NT2/D1 (cell line): ENCODE results near the gene TRNT1.

Experiments
- SUZ12 ChIP-seq: IDR thresholded peaks from 2 replicates; pipeline ENCODE4 v1.6.1; 2011; ENCODE audit not compliant: insufficient read length, insufficient read depth; ENCODE audit errors: extremely low read depth
- YY1 ChIP-seq: IDR thresholded peaks from 2 replicates; pipeline ENCODE4 v1.6.1; 2011; ENCODE audit not compliant: insufficient read length, insufficient read depth

DNA sequence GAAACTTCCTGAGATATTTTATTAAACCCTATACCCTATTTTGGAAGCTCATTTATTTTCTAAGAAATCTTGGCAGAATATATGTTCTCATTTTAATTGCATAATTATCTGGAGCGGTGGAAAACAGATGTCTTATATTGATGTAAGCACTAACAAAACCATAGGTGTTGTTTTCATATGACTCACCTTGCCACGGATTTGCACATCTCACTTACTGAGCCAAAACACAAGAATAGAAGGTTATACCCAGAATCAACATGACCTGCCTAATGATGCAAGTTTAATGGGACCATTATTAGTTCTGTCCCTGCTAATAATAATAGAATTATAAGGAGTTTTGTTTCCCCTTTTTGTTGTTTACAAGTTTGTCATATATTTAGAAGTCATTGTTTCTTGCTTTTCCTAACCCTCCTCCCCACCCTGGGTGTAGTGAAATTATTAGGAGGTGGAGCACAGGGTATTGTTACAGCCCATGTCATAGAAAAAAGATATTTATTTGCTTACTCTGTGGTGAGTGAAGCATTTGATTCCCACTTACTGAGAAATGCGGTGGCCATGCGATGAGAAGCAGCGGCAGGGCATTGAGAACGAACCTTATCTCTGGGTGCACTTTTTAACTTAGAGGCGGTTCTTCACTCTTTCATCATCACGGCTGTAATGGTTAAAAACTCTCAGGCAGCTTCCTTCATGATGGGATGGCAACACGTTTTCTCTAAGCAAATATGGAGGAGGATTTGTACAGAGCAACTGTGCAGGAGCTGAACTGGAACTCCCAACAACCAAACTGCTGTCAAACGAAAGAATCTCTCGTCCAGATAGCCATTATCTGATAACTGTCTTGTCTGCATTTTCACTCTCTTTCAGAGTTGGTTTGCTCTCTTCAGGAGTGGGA, 17.1 kb upstream of the TRNT1 start:
- TF ChIP-seq SUZ12 = no peak
- TF ChIP-seq YY1 = no peak
